ENCODE measurements around the gene TMEM150C.
A peak's percentile ranks its signal among the peaks of the same experiment; 100 is the strongest.

Gene TMEM150C

GRCh38 chr4:82437285-82438005, 124.3 kb downstream of the TMEM150C start:
- TF ChIP-seq, protein P1, sequence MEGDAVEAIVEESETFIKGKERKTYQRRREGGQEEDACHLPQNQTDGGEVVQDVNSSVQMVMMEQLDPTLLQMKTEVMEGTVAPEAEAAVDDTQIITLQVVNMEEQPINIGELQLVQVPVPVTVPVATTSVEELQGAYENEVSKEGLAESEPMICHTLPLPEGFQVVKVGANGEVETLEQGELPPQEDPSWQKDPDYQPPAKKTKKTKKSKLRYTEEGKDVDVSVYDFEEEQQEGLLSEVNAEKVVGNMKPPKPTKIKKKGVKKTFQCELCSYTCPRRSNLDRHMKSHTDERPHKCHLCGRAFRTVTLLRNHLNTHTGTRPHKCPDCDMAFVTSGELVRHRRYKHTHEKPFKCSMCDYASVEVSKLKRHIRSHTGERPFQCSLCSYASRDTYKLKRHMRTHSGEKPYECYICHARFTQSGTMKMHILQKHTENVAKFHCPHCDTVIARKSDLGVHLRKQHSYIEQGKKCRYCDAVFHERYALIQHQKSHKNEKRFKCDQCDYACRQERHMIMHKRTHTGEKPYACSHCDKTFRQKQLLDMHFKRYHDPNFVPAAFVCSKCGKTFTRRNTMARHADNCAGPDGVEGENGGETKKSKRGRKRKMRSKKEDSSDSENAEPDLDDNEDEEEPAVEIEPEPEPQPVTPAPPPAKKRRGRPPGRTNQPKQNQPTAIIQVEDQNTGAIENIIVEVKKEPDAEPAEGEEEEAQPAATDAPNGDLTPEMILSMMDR (IDR thresholded peaks at IDR 0.05; ENCODE audit: borderline replicate concordance, control extremely low read depth, extremely low read depth, insufficient read depth, missing control alignments), result peak; percentile 0

GRCh38 chr4:82436780-82437179, 125.0 kb downstream of the TMEM150C start:
- TF ChIP-seq, protein P1 (IDR thresholded peaks at IDR 0.05; ENCODE audit: borderline replicate concordance, control extremely low read depth, extremely low read depth, insufficient read depth, missing control alignments), result no peak
- no peak for DNase-seq (ENCODE audit: low spot score)
- in situ Hi-C loops (cut with MboI; ENCODE audit: low sequenced_read_pairs, unreplicated experiment), result no loop called here

More at GRCh38 chr4:82437285-82438005, 124.3 kb downstream of the TMEM150C start:
- in situ Hi-C loops (cut with MboI; ENCODE audit: low sequenced_read_pairs, unreplicated experiment), result no loop called here
- no peak for DNase-seq (ENCODE audit: low spot score)

GRCh38 chr4:82436130-82436529, 125.7 kb downstream of the TMEM150C start:
- no peak for DNase-seq (ENCODE audit: low spot score)
- TF ChIP-seq, protein P1 (IDR thresholded peaks at IDR 0.05; ENCODE audit: borderline replicate concordance, control extremely low read depth, extremely low read depth, insufficient read depth, missing control alignments), result no peak
- in situ Hi-C loops (cut with MboI; ENCODE audit: low sequenced_read_pairs, unreplicated experiment), result no loop called here

GRCh38 chr4:82434949-82435348, 126.8 kb downstream of the TMEM150C start:
- in situ Hi-C loops (cut with MboI; ENCODE audit: low sequenced_read_pairs, unreplicated experiment), result no loop called here
- no peak for DNase-seq (ENCODE audit: low spot score)
- TF ChIP-seq, protein P1 (IDR thresholded peaks at IDR 0.05; ENCODE audit: borderline replicate concordance, control extremely low read depth, extremely low read depth, insufficient read depth, missing control alignments), result no peak

- in situ Hi-C loops (cut with MboI; ENCODE audit: low sequenced_read_pairs, unreplicated experiment), result no loop called here
- no peak for DNase-seq (ENCODE audit: low spot score)
- TF ChIP-seq, protein P1 (IDR thresholded peaks at IDR 0.05; ENCODE audit: borderline replicate concordance, control extremely low read depth, extremely low read depth, insufficient read depth, missing control alignments), result no peak
These were observed 128.0 kb downstream of the TMEM150C start for GRCh38 chr4:82433791-82434190.

Measured in GM13976 (cell line).